ENCODE measurements around the gene IL6.

- TF ChIP-seq CTCF (IDR thresholded peaks at IDR 0.05; ENCODE audit: control extremely low read depth in 1 of 3, insufficient read depth in 1 of 3, low read depth in 1 of 3, low read length in 3 of 3) (no peak), EZH2 (IDR thresholded peaks at IDR 0.05; ENCODE audit: low read depth, low read length, severe bottlenecking) (no peak), POLR2A (IDR thresholded peaks at IDR 0.05; ENCODE audit: control extremely low read depth in 1 of 2, low read depth in 2 of 2, low read length in 2 of 2) (no peak)
Measured at GRCh38 chr7:22733761-22734160, 6.8 kb downstream of the IL6 start.
